ENCODE results near the gene IRX3.

The IRX3 gene

GRCh38 chr16:54325616-54326265, 39.2 kb upstream of the IRX3 start:
- Histone ChIP-seq H3K27me3 (ENCODE audit: insufficient read depth, poor library complexity, severe bottlenecking) (no peaks in the 10 kb centered on the region), H3K27ac (replicated peaks) (no peak overlapping the region), H3K4me3 (replicated peaks; ENCODE audit: insufficient read depth, low read length) (no peak overlapping the region)
- TF ChIP-seq POLR2AphosphoS5 (IDR thresholded peaks at IDR 0.05; ENCODE audit: low read depth) (no peak), SPI1 (IDR thresholded peaks at IDR 0.05; ENCODE audit: borderline replicate concordance, low read depth) (no peak), GABPA (IDR thresholded peaks at IDR 0.05; ENCODE audit: low read depth) (no peak), CTCF (IDR thresholded peaks at IDR 0.05; ENCODE audit: insufficient read depth, low read length) (no peak), REST (IDR thresholded peaks at IDR 0.05; ENCODE audit: insufficient replicate concordance, low read depth) (no peak)
- DNase-seq (ENCODE audit: low read depth in 1 of 2, low spot score in 1 of 2), result no peak

- Histone ChIP-seq H3K27ac (replicated peaks) (no peak overlapping the region), H3K4me3 (replicated peaks; ENCODE audit: insufficient read depth, low read length) (no peak overlapping the region), H3K27me3 (ENCODE audit: insufficient read depth, poor library complexity, severe bottlenecking) (no peaks in the 10 kb centered on the region)
- no peak for DNase-seq (ENCODE audit: low read depth in 1 of 2, low spot score in 1 of 2)
- TF ChIP-seq CTCF (IDR thresholded peaks at IDR 0.05; ENCODE audit: insufficient read depth, low read length) (no peak), GABPA (IDR thresholded peaks at IDR 0.05; ENCODE audit: low read depth) (no peak), SPI1 (IDR thresholded peaks at IDR 0.05; ENCODE audit: borderline replicate concordance, low read depth) (no peak), REST (IDR thresholded peaks at IDR 0.05; ENCODE audit: insufficient replicate concordance, low read depth) (no peak), POLR2AphosphoS5 (IDR thresholded peaks at IDR 0.05; ENCODE audit: low read depth) (no peak)
Observed at GRCh38 chr16:54324716-54325115, 38.1 kb upstream of the IRX3 start.

- TF ChIP-seq POLR2AphosphoS5 (IDR thresholded peaks at IDR 0.05; ENCODE audit: low read depth) (no peak), CTCF (IDR thresholded peaks at IDR 0.05; ENCODE audit: insufficient read depth, low read length) (no peak), SPI1 (IDR thresholded peaks at IDR 0.05; ENCODE audit: borderline replicate concordance, low read depth) (no peak), REST (IDR thresholded peaks at IDR 0.05; ENCODE audit: insufficient replicate concordance, low read depth) (no peak), GABPA (IDR thresholded peaks at IDR 0.05; ENCODE audit: low read depth) (no peak)
- DNase-seq (ENCODE audit: low read depth in 1 of 2, low spot score in 1 of 2), result no peak
- Histone ChIP-seq H3K27me3 (ENCODE audit: insufficient read depth, poor library complexity, severe bottlenecking) (no peaks in the 10 kb centered on the region), H3K27ac (replicated peaks) (no peak overlapping the region), H3K4me3 (replicated peaks; ENCODE audit: insufficient read depth, low read length) (no peak overlapping the region)
Observed at GRCh38 chr16:54320697-54321340, 34.2 kb upstream of the IRX3 start.

Data from HL-60 (cell line).